Testis (tissue), 2 donors: ENCODE results near the gene DMD.

Experiments
- POLR2A ChIP-seq: fragments of 450-650 bp; IDR thresholded peaks from one replicate; pipeline ENCODE4 v1.6.1; 2017; ENCODE audit warnings: antibody characterized with exemption, mild to moderate bottlenecking, moderate library complexity
- TF ChIP-seq, protein P1 (sequence below), 3 experiments: fragments of 450-650 bp in 2 of 3; fragments of 200-600 bp in 1 of 3; sonication (generic) in 1 of 3; IDR thresholded peaks; one replicate each; pipeline ENCODE4 v1.5.1; 2016 to 2019; ENCODE audit warnings: antibody characterized with exemption in 3 of 3, mild to moderate bottlenecking in 2 of 3, moderate library complexity in 1 of 3

DNA sequence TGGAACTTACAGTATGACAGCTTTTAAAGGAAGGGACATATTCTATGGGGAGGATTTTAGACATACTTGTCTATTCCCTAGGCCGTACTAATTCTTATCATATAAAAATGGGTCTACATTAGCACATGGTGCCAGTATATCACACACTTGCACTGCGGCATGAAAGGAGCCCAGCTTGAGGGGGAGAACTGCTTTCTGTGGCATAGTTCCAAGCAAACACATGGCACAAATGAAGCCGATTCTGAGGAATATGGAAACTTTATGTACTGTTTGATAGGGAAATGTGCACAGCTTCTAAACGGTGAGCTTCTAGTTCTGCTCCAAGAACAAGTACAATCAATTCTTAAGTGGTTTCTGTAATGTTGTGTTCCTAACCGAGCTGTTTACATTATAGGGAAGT is 1463.9 kb downstream of the DMD start:
- TF ChIP-seq, protein P1, sequence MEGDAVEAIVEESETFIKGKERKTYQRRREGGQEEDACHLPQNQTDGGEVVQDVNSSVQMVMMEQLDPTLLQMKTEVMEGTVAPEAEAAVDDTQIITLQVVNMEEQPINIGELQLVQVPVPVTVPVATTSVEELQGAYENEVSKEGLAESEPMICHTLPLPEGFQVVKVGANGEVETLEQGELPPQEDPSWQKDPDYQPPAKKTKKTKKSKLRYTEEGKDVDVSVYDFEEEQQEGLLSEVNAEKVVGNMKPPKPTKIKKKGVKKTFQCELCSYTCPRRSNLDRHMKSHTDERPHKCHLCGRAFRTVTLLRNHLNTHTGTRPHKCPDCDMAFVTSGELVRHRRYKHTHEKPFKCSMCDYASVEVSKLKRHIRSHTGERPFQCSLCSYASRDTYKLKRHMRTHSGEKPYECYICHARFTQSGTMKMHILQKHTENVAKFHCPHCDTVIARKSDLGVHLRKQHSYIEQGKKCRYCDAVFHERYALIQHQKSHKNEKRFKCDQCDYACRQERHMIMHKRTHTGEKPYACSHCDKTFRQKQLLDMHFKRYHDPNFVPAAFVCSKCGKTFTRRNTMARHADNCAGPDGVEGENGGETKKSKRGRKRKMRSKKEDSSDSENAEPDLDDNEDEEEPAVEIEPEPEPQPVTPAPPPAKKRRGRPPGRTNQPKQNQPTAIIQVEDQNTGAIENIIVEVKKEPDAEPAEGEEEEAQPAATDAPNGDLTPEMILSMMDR (IDR thresholded peaks at IDR 0.05) = no peak
- TF ChIP-seq POLR2A = no peak
